Fibroblast of lung (primary cell): Measurements from ENCODE around the gene STK26. TPM values are rescaled to one million over a fixed set of nuclear protein-coding genes. Genes with fewer than 3 reads are reported as not detected.

ENCODE experiments used
- DNase-seq, 2 donors: peaks; one replicate each; pipeline versions ENCODE4 v3.0.0 to v3.0.0-alpha.2; 2010; ENCODE audit warnings: low read depth in 2 of 2
- H2AFZ ChIP-seq: 2 replicates; pipeline ENCODE4 v1.5.1; 2012; ENCODE audit warnings: low read length, control low read depth, inconsistent platforms
- H3K27ac ChIP-seq: 2 replicates; pipeline ENCODE4 v1.5.1; 2011; ENCODE audit warnings: low read length, control low read depth; ENCODE audit not compliant: insufficient read depth
- H3K27me3 ChIP-seq: 2 replicates; pipeline ENCODE4 v1.5.1; 2011; ENCODE audit warnings: mild to moderate bottlenecking, low read length; ENCODE audit not compliant: control insufficient read depth, insufficient read depth
- H3K36me3 ChIP-seq: 2 replicates; pipeline ENCODE4 v1.5.1; 2011; ENCODE audit warnings: low read length; ENCODE audit not compliant: control insufficient read depth, insufficient read depth
- H3K4me1 ChIP-seq: 2 replicates; pipeline ENCODE4 v1.5.1; 2011; ENCODE audit warnings: low read length; ENCODE audit not compliant: control insufficient read depth, insufficient read depth; ENCODE audit errors: extremely low read depth
- H3K4me2 ChIP-seq: 2 replicates; pipeline ENCODE4 v1.5.1; 2011; ENCODE audit warnings: low read length, control low read depth; ENCODE audit not compliant: insufficient read depth; ENCODE audit errors: extremely low read depth
- H3K4me3 ChIP-seq, 4 experiments: fragments of 200-600 bp in 1 of 4; sonication (generic) in 1 of 4; replicated peaks in 1 of 4; 2 replicates each; pipeline ENCODE4 v1.5.1; 2011 to 2016; ENCODE audit warnings: low read length in 4 of 4, low read depth in 3 of 4, mild to moderate bottlenecking in 3 of 4, control low read depth in 2 of 4, inconsistent platforms in 1 of 4, mixed read lengths in 1 of 4; ENCODE audit not compliant: insufficient read depth in 1 of 4; ENCODE audit errors: control extremely low read depth in 1 of 4
- H3K79me2 ChIP-seq: 2 replicates; pipeline ENCODE4 v1.5.1; 2012; ENCODE audit warnings: mild to moderate bottlenecking, low read length, inconsistent platforms; ENCODE audit not compliant: control insufficient read depth, insufficient read depth
- H3K9ac ChIP-seq: 2 replicates; pipeline ENCODE4 v1.5.1; 2011; ENCODE audit warnings: mild to moderate bottlenecking, low read length, control low read depth; ENCODE audit not compliant: insufficient read depth
- H3K9me3 ChIP-seq: 2 replicates; pipeline ENCODE4 v1.5.1; 2012; ENCODE audit warnings: low read depth, low read length; ENCODE audit not compliant: control insufficient read depth, insufficient read depth
- H4K20me1 ChIP-seq: 2 replicates; pipeline ENCODE4 v1.5.1; 2011; ENCODE audit warnings: low read length; ENCODE audit not compliant: control insufficient read depth, insufficient read depth; ENCODE audit errors: extremely low read depth
- EZH2 ChIP-seq: IDR thresholded peaks from 2 replicates; pipeline ENCODE4 v1.5.1; 2012; ENCODE audit warnings: low read length, control low read depth, mild to moderate bottlenecking; ENCODE audit errors: missing control alignments
- polyA minus RNA-seq: library from RNA; depleted of rRNA, polyadenylated mRNA; stranded (reverse); fragments of >200 nt; gene quantifications from 2 replicates; pipeline ENCODE4 v1.2.3, GENCODE V29; 2011; ENCODE audit warnings: low replicate concordance
- polyA plus RNA-seq, 2 donors: library from polyadenylated mRNA; depleted of rRNA in 1 of 2; stranded (reverse) in 1 of 2; unstranded in 1 of 2; fragments of >200 nt; gene quantifications; 2 replicates each; pipeline ENCODE4 v1.2.1, GENCODE V29; 2011 to 2012; ENCODE audit warnings: missing spikeins in 1 of 2
- total RNA-seq: library from RNA; depleted of rRNA; stranded (reverse); fragments of >200 nt; gene quantifications from 2 replicates; pipeline ENCODE4 v1.2.1, GENCODE V29; 2014
- TF ChIP-seq, protein P1 (sequence below), 2 donors: IDR thresholded peaks in 1 of 2; conservative IDR thresholded peaks in 1 of 2; 1 replicate in 1 of 2; 2 replicates in 1 of 2; pipeline ENCODE4 v1.5.1; 2011 to 2012; ENCODE audit warnings: low read length in 2 of 2, control low read depth in 1 of 2, inconsistent platforms in 1 of 2, low read depth in 1 of 2, mild to moderate bottlenecking in 1 of 2

STK26 gene
- total RNA-seq, result 2.0 and 2.8 TPM in 2 replicates
- polyA plus RNA-seq, result 2.2 and 2.7 TPM in 2 replicates
- polyA plus RNA-seq (2012), result 1.8 and 2.0 TPM in 2 replicates
- polyA minus RNA-seq, result not detected in 2 replicates

DNA sequence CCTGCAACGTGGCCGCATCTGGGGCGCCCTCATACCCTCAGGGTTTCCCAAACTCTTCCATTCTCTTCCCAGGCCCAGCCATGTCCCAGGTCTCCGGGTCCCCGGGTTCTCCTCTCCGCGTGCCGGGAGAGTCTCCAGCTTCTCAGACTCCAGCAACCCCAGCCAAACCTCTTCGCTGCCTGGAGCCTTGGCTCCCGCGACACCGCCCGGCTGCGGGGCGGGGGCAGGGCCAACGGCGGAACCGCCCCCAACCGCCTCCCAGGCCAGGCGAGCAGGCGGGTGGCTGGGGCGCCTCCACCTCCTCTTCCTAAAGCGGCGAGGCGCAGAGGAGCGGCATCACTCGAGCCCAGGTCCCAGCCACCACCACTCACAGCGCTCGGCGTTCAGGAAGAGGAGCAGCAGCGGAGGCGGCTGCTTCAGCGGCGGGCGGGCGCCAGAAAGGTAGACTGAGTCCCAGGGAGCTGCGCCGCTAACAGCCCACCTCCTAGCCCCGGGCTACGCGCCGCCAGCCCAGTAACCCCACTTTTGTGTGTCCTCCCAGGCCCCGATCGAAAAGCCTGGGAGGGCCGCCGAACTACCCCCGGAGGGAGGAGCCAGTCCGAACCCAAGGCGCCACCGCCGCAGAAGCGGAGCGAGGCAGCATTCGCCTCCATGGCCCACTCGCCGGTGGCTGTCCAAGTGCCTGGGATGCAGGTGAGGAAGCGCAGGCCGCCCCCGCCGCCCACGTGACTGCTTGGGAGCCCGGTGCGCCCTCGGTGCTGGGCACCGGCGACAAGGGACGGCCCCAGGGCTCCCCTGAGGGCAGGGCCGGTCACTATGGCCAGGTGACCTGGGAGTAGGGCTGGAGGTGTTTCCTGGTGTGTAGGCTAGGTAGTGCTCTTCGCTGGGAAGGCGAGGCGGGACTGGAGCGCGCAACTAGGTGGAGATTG is at the start of gene STK26:
TSS of gene STK26 (plus strand) at position 336 of the 929 bp plus-strand sequence. CDS start at position 652, 316 bp downstream.
- Histone ChIP-seq H3K4me1 (no peaks in the 10 kb centered on the region), H3K9ac (peak within 1 kb of the TSS; percentile 46), H3K9me3 (no peaks in the 10 kb centered on the region), H3K27ac (no peak within 1 kb of the TSS), H3K36me3 (no peaks in the 10 kb centered on the region), H3K79me2 (no peaks in the 10 kb centered on the region), H3K27me3 (no peaks in the 10 kb centered on the region), H3K4me2 (peak within 1 kb of the TSS; percentile 72), H4K20me1 (no peaks in the 10 kb centered on the region), H2AFZ (peak within 1 kb of the TSS; percentile 40), H3K4me3 (peak within 1 kb of the TSS; percentile 37 to 60 (median 48))
- DNase-seq, result peak; percentile 53 to 58
- no peak for TF ChIP-seq EZH2
- TF ChIP-seq, protein P1, sequence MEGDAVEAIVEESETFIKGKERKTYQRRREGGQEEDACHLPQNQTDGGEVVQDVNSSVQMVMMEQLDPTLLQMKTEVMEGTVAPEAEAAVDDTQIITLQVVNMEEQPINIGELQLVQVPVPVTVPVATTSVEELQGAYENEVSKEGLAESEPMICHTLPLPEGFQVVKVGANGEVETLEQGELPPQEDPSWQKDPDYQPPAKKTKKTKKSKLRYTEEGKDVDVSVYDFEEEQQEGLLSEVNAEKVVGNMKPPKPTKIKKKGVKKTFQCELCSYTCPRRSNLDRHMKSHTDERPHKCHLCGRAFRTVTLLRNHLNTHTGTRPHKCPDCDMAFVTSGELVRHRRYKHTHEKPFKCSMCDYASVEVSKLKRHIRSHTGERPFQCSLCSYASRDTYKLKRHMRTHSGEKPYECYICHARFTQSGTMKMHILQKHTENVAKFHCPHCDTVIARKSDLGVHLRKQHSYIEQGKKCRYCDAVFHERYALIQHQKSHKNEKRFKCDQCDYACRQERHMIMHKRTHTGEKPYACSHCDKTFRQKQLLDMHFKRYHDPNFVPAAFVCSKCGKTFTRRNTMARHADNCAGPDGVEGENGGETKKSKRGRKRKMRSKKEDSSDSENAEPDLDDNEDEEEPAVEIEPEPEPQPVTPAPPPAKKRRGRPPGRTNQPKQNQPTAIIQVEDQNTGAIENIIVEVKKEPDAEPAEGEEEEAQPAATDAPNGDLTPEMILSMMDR (conservative IDR thresholded peaks at IDR 0.05 in 1 of 2, IDR thresholded peaks at IDR 0.05 in 1 of 2; ENCODE audit: low read depth in 1 of 2, low read length in 2 of 2), result no peak

GRCh38 chrX:131975851-131976250 is 47.3 kb upstream of the STK26 start:
- Histone ChIP-seq H3K9me3 (no peaks in the 10 kb centered on the region), H3K4me1 (no peaks in the 10 kb centered on the region), H3K27me3 (no peaks in the 10 kb centered on the region), H3K79me2 (no peaks in the 10 kb centered on the region), H3K9ac (no peak overlapping the region), H4K20me1 (no peaks in the 10 kb centered on the region), H3K36me3 (no peaks in the 10 kb centered on the region), H3K4me3 (no peak overlapping the region), H2AFZ (no peak overlapping the region), H3K4me2 (no peak overlapping the region), H3K27ac (no peak overlapping the region)
- TF ChIP-seq, protein P1 (conservative IDR thresholded peaks at IDR 0.05 in 1 of 2, IDR thresholded peaks at IDR 0.05 in 1 of 2; ENCODE audit: low read depth in 1 of 2, low read length in 2 of 2), result no peak
- no peak for TF ChIP-seq EZH2
- DNase-seq, result no peak

- Histone ChIP-seq H3K4me3 (no peak overlapping the region), H3K9me3 (no peaks in the 10 kb centered on the region), H3K27ac (no peak overlapping the region), H3K36me3 (no peaks in the 10 kb centered on the region), H2AFZ (no peak overlapping the region), H3K27me3 (no peaks in the 10 kb centered on the region), H4K20me1 (no peaks in the 10 kb centered on the region), H3K4me1 (no peaks in the 10 kb centered on the region), H3K79me2 (no peaks in the 10 kb centered on the region), H3K9ac (no peak overlapping the region), H3K4me2 (no peak overlapping the region)
- no peak for TF ChIP-seq EZH2
- TF ChIP-seq, protein P1 (conservative IDR thresholded peaks at IDR 0.05 in 1 of 2, IDR thresholded peaks at IDR 0.05 in 1 of 2; ENCODE audit: low read depth in 1 of 2, low read length in 2 of 2), result no peak
- no peak for DNase-seq
These were observed 45.5 kb upstream of the STK26 start for GRCh38 chrX:131977619-131978018.
